OCI-LY1 (cell line): ENCODE results near the gene VENTX.

Source experiments
- H2AFZ ChIP-seq: fragments of 200-600 bp; sonication (generic), shearing (Covaris generic); 2 replicates; pipeline ENCODE4 v1.6.0; 2014; ENCODE audit warnings: antibody characterized with exemption, mild to moderate bottlenecking, low read length
- H3F3A ChIP-seq: fragments of 200-600 bp; sonication (generic), shearing (Covaris generic); 2 replicates; pipeline ENCODE4 v1.6.0; 2014; ENCODE audit warnings: mild to moderate bottlenecking, antibody characterized with exemption, low read length, moderate library complexity; ENCODE audit not compliant: insufficient read depth
- H3K27ac ChIP-seq: fragments of 200-600 bp; sonication (generic); 2 replicates; pipeline ENCODE4 v1.5.1; 2014; ENCODE audit warnings: low read length, mixed run types, mild to moderate bottlenecking, low read depth; ENCODE audit not compliant: poor library complexity, severe bottlenecking
- H3K27me3 ChIP-seq: fragments of 200-600 bp; sonication (generic); 2 replicates; pipeline ENCODE4 v1.6.0; 2014; ENCODE audit warnings: antibody characterized with exemption, mild to moderate bottlenecking, low read length, moderate library complexity; ENCODE audit not compliant: insufficient read depth
- H3K36me3 ChIP-seq: fragments of 200-600 bp; sonication (generic); 2 replicates; pipeline ENCODE4 v1.6.1; 2014; ENCODE audit warnings: mild to moderate bottlenecking, antibody characterized with exemption, low read length, moderate library complexity, mixed read lengths; ENCODE audit not compliant: insufficient read depth
- H3K4me1 ChIP-seq: fragments of 200-600 bp; sonication (generic); 2 replicates; pipeline ENCODE4 v1.5.1; 2014; ENCODE audit warnings: mild to moderate bottlenecking, low read length, moderate library complexity; ENCODE audit not compliant: insufficient read depth, severe bottlenecking
- H3K4me2 ChIP-seq: fragments of 200-600 bp; sonication (generic), shearing (Covaris generic); 2 replicates; pipeline ENCODE4 v1.6.1; 2014; ENCODE audit warnings: low read length
- H3K4me3 ChIP-seq: fragments of 200-600 bp; sonication (generic); 2 replicates; pipeline ENCODE4 v1.5.1; 2014; ENCODE audit warnings: low read length, low read depth, mild to moderate bottlenecking, mixed read lengths; ENCODE audit not compliant: poor library complexity, severe bottlenecking
- H3K79me2 ChIP-seq: fragments of 200-600 bp; shearing (Covaris generic); 2 replicates; pipeline ENCODE4 v1.6.1; 2016; ENCODE audit warnings: mixed run types, low read length, mixed read lengths; ENCODE audit not compliant: insufficient read depth
- H3K9ac ChIP-seq: fragments of 200-600 bp; sonication (generic), shearing (Covaris generic); 2 replicates; pipeline ENCODE4 v1.6.1; 2014; ENCODE audit warnings: mild to moderate bottlenecking, low read length, mixed read lengths
- H3K9me2 ChIP-seq: fragments of 200-600 bp; sonication (generic), shearing (Covaris generic); 2 replicates; pipeline ENCODE4 v1.6.1; 2014; ENCODE audit warnings: low read depth, mild to moderate bottlenecking, low read length, mixed read lengths
- H3K9me3 ChIP-seq: fragments of 200-600 bp; shearing (Covaris generic); 2 replicates; pipeline ENCODE4 v1.6.1; 2014; ENCODE audit warnings: low read length, mixed read lengths
- H4K20me1 ChIP-seq: fragments of 200-600 bp; sonication (generic), shearing (Covaris generic); 2 replicates; pipeline ENCODE4 v1.6.0; 2016; ENCODE audit warnings: mild to moderate bottlenecking, low read length; ENCODE audit not compliant: insufficient read depth
- CTCF ChIP-seq: fragments of 200-600 bp; sonication (generic), shearing (Covaris generic); IDR thresholded peaks from 2 replicates; pipeline ENCODE4 v1.5.1; 2017; ENCODE audit warnings: mild to moderate bottlenecking, antibody characterized with exemption, low read length, moderate library complexity, mixed read lengths
- EZH2 ChIP-seq: fragments of 200-600 bp; sonication (generic), shearing (Covaris generic); IDR thresholded peaks from 2 replicates; pipeline ENCODE4 v1.8.0; 2017; ENCODE audit warnings: borderline replicate concordance, mixed run types, mild to moderate bottlenecking, antibody characterized with exemption, low read length, moderate library complexity, mixed read lengths

VENTX gene

GRCh38 chr10:133260895-133261725, 23.5 kb downstream of the VENTX start:
- H3F3A ChIP-seq = no peaks in the 10 kb centered on the region
- H3K27ac ChIP-seq = no peak overlapping the region
- H3K9ac ChIP-seq = peak overlapping the region; percentile 84
- H2AFZ ChIP-seq = no peak overlapping the region
- H3K9me3 ChIP-seq = no peaks in the 10 kb centered on the region
- peaks cover 9% of the 10 kb centered on the region for H3K4me1 ChIP-seq
- H4K20me1 ChIP-seq = no peaks in the 10 kb centered on the region
- no peaks in the 10 kb centered on the region for H3K36me3 ChIP-seq
- H3K27me3 ChIP-seq = peaks cover 12% of the 10 kb centered on the region
- peak overlapping the region; percentile 81 for H3K4me3 ChIP-seq
- peak overlapping the region; percentile 97 for H3K4me2 ChIP-seq
- no peaks in the 10 kb centered on the region for H3K79me2 ChIP-seq
- H3K9me2 ChIP-seq = no peaks in the 10 kb centered on the region
- TF ChIP-seq CTCF (no peak), EZH2 (no peak)

GRCh38 chr10:133261726-133262325, 24.2 kb downstream of the VENTX start:
- Histone ChIP-seq H2AFZ (no peak overlapping the region), H4K20me1 (no peaks in the 10 kb centered on the region), H3K4me3 (peak overlapping the region; percentile 81), H3K4me1 (peaks cover 9% of the 10 kb centered on the region), H3K27me3 (peaks cover 12% of the 10 kb centered on the region), H3K36me3 (no peaks in the 10 kb centered on the region), H3K27ac (no peak overlapping the region), H3K79me2 (no peaks in the 10 kb centered on the region), H3F3A (no peaks in the 10 kb centered on the region), H3K9ac (peak overlapping the region; percentile 84), H3K9me3 (no peaks in the 10 kb centered on the region), H3K4me2 (peak overlapping the region; percentile 97), H3K9me2 (no peaks in the 10 kb centered on the region)
- no peak for TF ChIP-seq EZH2
- TF ChIP-seq CTCF = no peak

GRCh38 chr10:133262696-133263095, 25.0 kb downstream of the VENTX start:
- Histone ChIP-seq H3K4me1 (peaks cover 9% of the 10 kb centered on the region), H3K9ac (no peak overlapping the region), H4K20me1 (no peaks in the 10 kb centered on the region), H3K4me2 (no peak overlapping the region), H3K4me3 (no peak overlapping the region), H3K9me2 (no peaks in the 10 kb centered on the region), H3K9me3 (no peaks in the 10 kb centered on the region), H2AFZ (no peak overlapping the region), H3K27ac (no peak overlapping the region), H3K27me3 (peaks cover 12% of the 10 kb centered on the region), H3K79me2 (no peaks in the 10 kb centered on the region), H3K36me3 (no peaks in the 10 kb centered on the region), H3F3A (no peaks in the 10 kb centered on the region)
- TF ChIP-seq EZH2 (no peak), CTCF (no peak)
